ENCODE measurements around the gene HP. TPM values are rescaled to one million over a fixed set of nuclear protein-coding genes. Genes with fewer than 3 reads are reported as not detected.

Gene HP
- total RNA-seq, 1 donor from 2014 or later, result not detected

DNA sequence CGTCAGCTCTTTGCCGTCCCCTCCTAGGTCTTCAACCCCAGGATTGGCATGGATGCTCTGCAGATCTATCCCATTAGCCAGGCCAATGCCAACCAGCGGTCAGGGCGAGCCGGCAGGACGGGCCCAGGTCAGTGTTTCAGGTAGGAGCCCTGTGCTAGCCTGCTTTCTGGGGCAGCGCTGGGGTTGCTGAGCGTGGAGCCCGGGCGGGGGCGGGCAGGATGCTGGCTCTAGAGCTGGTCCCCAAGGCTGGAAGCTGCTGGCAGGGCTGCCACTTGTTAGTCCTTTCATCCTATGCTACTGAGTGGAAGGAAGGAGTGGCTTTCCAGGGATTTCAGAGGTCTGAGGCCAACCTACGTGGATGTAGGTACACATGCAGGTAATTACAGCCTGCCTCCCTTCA is 51.7 kb downstream of the HP start:
- no peaks in the 10 kb centered on the region for H3K27me3 Mint-ChIP-seq (ENCODE audit: insufficient read depth)
- intact Hi-C loops (cut with micrococcal nuclease), result no loop called here

DNA sequence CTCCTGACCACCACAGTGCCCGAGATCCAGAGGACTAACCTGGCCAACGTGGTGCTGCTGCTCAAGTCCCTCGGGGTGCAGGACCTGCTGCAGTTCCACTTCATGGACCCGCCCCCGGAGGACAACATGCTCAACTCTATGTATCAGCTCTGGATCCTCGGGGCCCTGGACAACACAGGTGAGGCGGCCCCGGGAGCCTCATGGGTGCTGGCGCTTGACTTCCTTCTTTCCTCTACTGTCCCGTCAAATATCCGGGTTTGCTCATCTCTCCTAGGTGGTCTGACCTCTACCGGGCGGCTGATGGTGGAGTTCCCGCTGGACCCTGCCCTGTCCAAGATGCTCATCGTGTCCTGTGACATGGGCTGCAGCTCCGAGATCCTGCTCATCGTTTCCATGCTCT is 53.1 kb downstream of the HP start:
- Mint-ChIP-seq H3K4me1 (ENCODE audit: low read depth) (no peaks in the 10 kb centered on the region), H3K27ac (no peak overlapping the region), H3K27me3 (ENCODE audit: insufficient read depth) (no peaks in the 10 kb centered on the region), H3K36me3 (ENCODE audit: low read depth) (peaks cover 76% of the 10 kb centered on the region), H3K4me3 (no peak overlapping the region), H3K9me3 (no peaks in the 10 kb centered on the region)
- intact Hi-C loops (cut with micrococcal nuclease), result no loop called here
- DNase-seq (ENCODE audit: low spot score), result no peak

More for the DNA sequence above, 51.7 kb downstream of the HP start:
- H3K4me3 Mint-ChIP-seq, result no peak overlapping the region
- no peak for DNase-seq (ENCODE audit: low spot score)
- no peak overlapping the region for H3K27ac Mint-ChIP-seq
- H3K9me3 Mint-ChIP-seq, result no peaks in the 10 kb centered on the region
- no peaks in the 10 kb centered on the region for H3K4me1 Mint-ChIP-seq (ENCODE audit: low read depth)
- H3K36me3 Mint-ChIP-seq (ENCODE audit: low read depth), result peaks cover 81% of the 10 kb centered on the region

DNA sequence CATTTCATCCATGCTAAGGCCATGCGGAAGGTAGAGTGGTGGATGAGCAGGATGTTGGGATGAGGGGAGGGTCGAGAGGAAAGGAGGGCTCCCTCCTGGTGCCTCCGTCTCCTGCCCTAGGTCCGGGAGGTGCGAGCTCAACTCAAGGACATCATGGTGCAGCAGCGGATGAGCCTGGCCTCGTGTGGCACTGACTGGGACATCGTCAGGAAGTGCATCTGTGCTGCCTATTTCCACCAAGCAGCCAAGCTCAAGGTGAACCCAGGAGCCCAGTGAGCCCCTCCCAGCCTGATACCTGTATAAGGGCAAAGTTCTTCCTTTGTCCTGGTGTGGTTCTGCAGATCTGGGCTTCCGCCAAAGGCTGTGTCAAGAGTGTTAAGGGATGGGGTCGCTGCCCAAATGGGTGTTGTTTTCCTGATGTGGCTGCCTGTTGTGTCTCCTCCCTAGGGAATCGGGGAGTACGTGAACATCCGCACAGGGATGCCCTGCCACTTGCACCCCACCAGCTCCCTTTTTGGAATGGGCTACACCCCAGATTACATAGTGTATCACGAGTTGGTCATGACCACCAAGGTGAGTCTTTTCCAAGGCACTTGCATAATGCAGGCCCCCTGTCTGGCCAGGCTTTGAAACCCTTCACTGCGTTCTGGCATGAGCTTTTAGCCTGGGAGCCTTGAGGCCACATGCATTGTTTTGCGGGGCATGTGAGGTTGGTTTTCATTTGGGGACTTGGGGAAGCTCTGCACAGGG is 54.2 kb downstream of the HP start:
- no peaks in the 10 kb centered on the region for H3K27me3 Mint-ChIP-seq (ENCODE audit: insufficient read depth)
- H3K4me1 Mint-ChIP-seq (ENCODE audit: low read depth), result no peaks in the 10 kb centered on the region
- no peak overlapping the region for H3K4me3 Mint-ChIP-seq
- intact Hi-C loops (cut with micrococcal nuclease), result no loop called here
- H3K9me3 Mint-ChIP-seq, result no peaks in the 10 kb centered on the region
- H3K27ac Mint-ChIP-seq, result no peak overlapping the region
- DNase-seq (ENCODE audit: low spot score), result no peak
- H3K36me3 Mint-ChIP-seq (ENCODE audit: low read depth), result peaks cover 67% of the 10 kb centered on the region

DNA sequence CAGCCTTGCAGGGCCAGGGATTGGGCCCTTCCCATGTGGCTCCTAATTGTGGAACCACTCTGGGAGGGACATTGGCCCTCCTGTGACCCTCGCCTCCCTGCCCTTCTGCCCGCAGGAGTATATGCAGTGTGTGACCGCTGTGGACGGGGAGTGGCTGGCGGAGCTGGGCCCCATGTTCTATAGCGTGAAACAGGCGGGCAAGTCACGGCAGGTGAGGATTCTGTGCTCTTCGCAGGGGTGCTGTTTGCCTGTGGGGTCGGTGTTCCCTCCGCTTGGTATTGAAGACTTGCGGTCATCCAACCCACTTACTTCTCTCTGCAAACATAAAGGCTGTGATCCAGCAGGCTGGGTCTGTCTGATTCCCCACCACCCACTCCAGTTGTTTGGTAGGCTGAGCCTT is 55.0 kb downstream of the HP start:
- DNase-seq (ENCODE audit: low spot score), result no peak
- Mint-ChIP-seq H3K4me3 (no peak overlapping the region), H3K27ac (no peak overlapping the region), H3K27me3 (ENCODE audit: insufficient read depth) (no peaks in the 10 kb centered on the region), H3K36me3 (ENCODE audit: low read depth) (peaks cover 62% of the 10 kb centered on the region), H3K9me3 (no peaks in the 10 kb centered on the region), H3K4me1 (ENCODE audit: low read depth) (no peaks in the 10 kb centered on the region)
- intact Hi-C loops (cut with micrococcal nuclease), result no loop called here

DNA sequence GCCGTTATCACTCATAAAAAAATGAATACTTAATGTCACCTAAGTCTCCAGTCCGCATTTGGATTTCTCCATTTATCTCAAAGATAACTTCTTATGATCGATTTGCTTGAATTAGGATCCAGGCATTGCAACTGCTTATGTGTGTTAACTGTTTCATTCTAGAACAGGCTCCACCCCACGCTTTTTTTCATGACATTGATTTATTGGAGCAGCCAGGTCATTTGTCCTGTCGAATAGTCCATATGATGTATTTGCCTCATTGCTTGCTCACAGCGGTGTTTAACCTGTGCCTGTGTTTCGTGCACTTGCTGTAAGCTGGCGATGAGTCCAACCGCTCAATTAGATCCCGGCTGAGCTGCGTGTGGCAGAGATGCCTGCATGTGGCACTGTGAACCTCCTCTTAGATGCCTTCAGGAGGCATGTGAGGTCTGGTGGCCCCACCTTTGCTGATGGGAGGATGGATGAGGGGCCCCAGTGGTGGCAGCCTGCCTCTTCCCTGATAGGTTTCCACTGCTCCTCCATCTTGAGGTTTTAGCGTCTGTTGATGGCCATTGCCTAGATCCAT is 55.7 kb downstream of the HP start:
- Mint-ChIP-seq H3K4me1 (ENCODE audit: low read depth) (no peaks in the 10 kb centered on the region), H3K27ac (no peak overlapping the region), H3K27me3 (ENCODE audit: insufficient read depth) (no peaks in the 10 kb centered on the region), H3K36me3 (ENCODE audit: low read depth) (peaks cover 57% of the 10 kb centered on the region), H3K4me3 (no peak overlapping the region), H3K9me3 (no peaks in the 10 kb centered on the region)
- intact Hi-C loops (cut with micrococcal nuclease), result no loop called here
- DNase-seq (ENCODE audit: low spot score), result no peak

Other genes starting within 250 kb of the HP start
- gene AP1G1, start 245.7 kb upstream of the HP start, total RNA-seq, result 85.5 and 90.7 TPM in 2 replicates
- 20.1 and 20.6 TPM in 2 replicates for gene ATXN1L, start 208.5 kb upstream of the HP start, total RNA-seq
- 6.4 and 7.4 TPM in 2 replicates for gene ZNF821, start 170.3 kb upstream of the HP start, total RNA-seq
- gene IST1, start 159.0 kb upstream of the HP start, total RNA-seq, result 156 and 169 TPM in 2 replicates
- gene PKD1L3, start 54.1 kb upstream of the HP start, total RNA-seq, result not detected in 2 replicates
- 31.0 and 33.1 TPM in 2 replicates for gene DHODH, start 45.8 kb upstream of the HP start, total RNA-seq
- gene HPR, start 8.7 kb downstream of the HP start, total RNA-seq, result not detected in 2 replicates
- 24.0 and 25.1 TPM in 2 replicates for gene TXNL4B, start 39.1 kb downstream of the HP start, total RNA-seq
- 89.8 and 99.4 TPM in 2 replicates for gene DHX38, start 39.3 kb downstream of the HP start, total RNA-seq
- 0.12 and 0.39 TPM in 2 replicates for gene PMFBP1, start 117.7 kb downstream of the HP start, total RNA-seq